ENCODE data around the gene TPD52L1. TPM values are rescaled to one million over a fixed set of nuclear protein-coding genes. Genes with fewer than 3 reads are reported as not detected.

The TPD52L1 gene
- total RNA-seq, 1 donor from 2014 or later = 93.6 TPM

DNA sequence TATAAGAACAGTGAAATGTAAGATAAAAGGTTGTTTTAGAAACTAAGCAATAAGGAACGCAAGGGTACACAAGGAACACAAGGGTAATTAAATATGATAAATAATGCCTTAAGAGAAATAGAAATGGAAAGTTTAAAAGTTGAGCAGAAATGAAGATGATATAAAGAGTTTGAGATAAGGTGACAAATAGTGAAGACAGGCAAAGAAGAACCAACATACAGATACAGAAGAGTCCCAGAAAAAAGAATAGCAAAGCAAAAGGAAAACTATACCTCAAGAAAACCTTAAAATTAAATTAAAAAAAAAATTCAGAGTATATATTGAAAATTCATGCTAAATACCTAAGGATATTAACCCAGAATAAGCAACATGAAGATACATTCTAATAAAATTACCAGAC is 131.8 kb downstream of the TPD52L1 start:
- TF ChIP-seq, protein P1, sequence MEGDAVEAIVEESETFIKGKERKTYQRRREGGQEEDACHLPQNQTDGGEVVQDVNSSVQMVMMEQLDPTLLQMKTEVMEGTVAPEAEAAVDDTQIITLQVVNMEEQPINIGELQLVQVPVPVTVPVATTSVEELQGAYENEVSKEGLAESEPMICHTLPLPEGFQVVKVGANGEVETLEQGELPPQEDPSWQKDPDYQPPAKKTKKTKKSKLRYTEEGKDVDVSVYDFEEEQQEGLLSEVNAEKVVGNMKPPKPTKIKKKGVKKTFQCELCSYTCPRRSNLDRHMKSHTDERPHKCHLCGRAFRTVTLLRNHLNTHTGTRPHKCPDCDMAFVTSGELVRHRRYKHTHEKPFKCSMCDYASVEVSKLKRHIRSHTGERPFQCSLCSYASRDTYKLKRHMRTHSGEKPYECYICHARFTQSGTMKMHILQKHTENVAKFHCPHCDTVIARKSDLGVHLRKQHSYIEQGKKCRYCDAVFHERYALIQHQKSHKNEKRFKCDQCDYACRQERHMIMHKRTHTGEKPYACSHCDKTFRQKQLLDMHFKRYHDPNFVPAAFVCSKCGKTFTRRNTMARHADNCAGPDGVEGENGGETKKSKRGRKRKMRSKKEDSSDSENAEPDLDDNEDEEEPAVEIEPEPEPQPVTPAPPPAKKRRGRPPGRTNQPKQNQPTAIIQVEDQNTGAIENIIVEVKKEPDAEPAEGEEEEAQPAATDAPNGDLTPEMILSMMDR (IDR thresholded peaks at IDR 0.05) = no peak
- DNase-seq (ENCODE audit: low spot score in 2 of 2) = no peak
- Histone ChIP-seq H3K27ac (no peak overlapping the region), H3K36me3 (peaks cover 29 to 58% of the 10 kb centered on the region in 2 donors), H3K4me1 (no peaks in the 10 kb centered on the region), H3K4me3 (no peak overlapping the region), H3K9me3 (peaks cover 0 to 14% of the 10 kb centered on the region in 2 donors), H3K27me3 (no peaks in the 10 kb centered on the region)
- intact Hi-C loops (cut with DNase I) = no loop called here

DNA sequence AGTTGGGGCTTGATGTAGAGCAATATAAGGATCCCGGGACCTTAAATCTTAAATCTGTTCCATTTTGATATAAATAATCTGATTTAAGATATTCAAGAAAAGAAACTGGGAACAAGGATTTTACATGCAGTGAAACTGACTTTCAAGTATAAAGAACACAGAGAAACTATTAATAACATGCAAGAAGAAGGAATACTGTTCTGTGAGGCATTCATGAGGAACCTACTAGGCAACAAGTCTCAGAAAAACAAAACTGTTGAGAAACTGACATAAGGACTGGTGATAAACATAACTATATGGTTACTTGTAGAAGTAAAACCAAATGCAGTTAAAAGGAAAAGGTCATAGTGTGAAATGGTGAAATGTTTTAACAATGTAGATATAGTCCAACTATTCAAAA is 132.4 kb downstream of the TPD52L1 start:
- H3K27ac ChIP-seq = no peak overlapping the region
- H3K9me3 ChIP-seq = peaks cover 0 to 9% of the 10 kb centered on the region in 2 donors
- H3K4me3 ChIP-seq = no peak overlapping the region
- TF ChIP-seq, protein P1 (IDR thresholded peaks at IDR 0.05) = no peak
- H3K4me1 ChIP-seq = no peaks in the 10 kb centered on the region
- intact Hi-C loops (cut with DNase I) = no loop called here
- DNase-seq (ENCODE audit: low spot score in 2 of 2) = no peak
- H3K27me3 ChIP-seq = no peaks in the 10 kb centered on the region
- H3K36me3 ChIP-seq = peaks cover 23 to 52% of the 10 kb centered on the region in 2 donors

DNA sequence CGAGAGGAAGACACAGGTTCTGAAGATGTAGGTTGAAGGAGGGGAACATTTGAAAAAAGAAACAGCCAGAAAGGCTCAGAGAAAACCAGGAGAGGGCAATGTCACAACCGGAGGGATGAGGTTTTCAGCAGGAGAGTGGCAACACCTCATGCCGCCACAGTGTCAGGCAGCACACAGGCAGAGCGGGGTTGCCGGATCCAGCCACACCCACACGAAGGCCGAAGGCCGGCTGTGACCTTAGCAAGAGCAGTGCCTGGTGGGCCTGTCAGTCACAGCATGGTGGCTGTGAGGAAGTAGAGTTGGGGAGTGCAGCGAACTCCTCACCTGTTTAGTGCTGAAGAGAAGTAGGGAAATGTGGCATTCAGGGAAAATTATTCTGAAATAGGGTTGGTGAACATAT is 134.1 kb downstream of the TPD52L1 start:
- peaks cover 18 to 55% of the 10 kb centered on the region in 2 donors for H3K36me3 ChIP-seq
- H3K9me3 ChIP-seq = peaks cover 0 to 8% of the 10 kb centered on the region in 2 donors
- intact Hi-C loops (cut with DNase I) = no loop called here
- H3K27ac ChIP-seq = no peak overlapping the region
- TF ChIP-seq, protein P1 (IDR thresholded peaks at IDR 0.05) = no peak
- DNase-seq (ENCODE audit: low spot score in 2 of 2) = no peak
- no peak overlapping the region for H3K4me3 ChIP-seq
- H3K4me1 ChIP-seq = no peaks in the 10 kb centered on the region
- no peaks in the 10 kb centered on the region for H3K27me3 ChIP-seq

DNA sequence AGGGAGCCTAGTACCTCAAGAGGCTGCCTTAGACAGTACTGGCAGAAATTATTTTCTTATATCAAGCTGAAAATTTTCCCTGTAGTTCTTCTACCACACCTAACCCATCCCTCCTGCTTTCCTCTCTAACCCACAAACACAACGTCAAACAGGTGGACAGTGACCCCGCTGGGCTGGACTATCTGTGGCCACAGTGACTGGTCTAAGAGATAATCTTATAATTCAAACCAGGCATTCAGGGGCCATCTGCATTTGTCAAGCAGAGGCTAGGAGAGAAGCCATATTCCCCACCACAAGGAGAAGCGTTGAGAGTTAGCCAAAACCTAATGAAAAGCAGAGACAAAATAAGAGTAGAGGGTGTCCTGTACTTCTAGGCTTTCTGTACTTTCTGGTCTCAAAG is 140.0 kb downstream of the TPD52L1 start:
- Histone ChIP-seq H3K27me3 (no peaks in the 10 kb centered on the region), H3K9me3 (no peaks in the 10 kb centered on the region), H3K4me1 (peaks cover 0 to 16% of the 10 kb centered on the region in 2 donors), H3K36me3 (peaks cover 11 to 41% of the 10 kb centered on the region in 2 donors), H3K4me3 (no peak overlapping the region), H3K27ac (no peak overlapping the region)
- no peak for DNase-seq (ENCODE audit: low spot score in 2 of 2)
- intact Hi-C loops (cut with DNase I) = no loop called here
- TF ChIP-seq, protein P1 (IDR thresholded peaks at IDR 0.05) = no peak

DNA sequence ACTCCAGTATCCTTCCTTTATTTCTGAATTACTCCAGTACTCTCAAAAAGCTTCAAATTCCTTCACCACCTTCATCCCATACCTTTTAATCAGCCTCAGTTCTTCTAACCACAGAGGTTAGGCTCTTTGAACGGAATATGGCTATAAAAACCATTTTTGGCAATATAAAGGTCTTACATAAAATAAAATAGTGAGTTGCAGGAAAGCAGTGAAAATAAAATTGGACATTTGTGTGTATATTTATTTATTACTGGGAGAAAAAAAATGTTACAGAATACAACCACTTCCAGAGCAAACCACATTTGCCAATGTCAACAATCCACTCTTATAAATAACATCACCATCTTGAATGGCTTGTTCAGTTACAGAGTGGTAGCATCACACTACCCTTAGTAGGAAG is 140.5 kb downstream of the TPD52L1 start:
- no peak overlapping the region for H3K27ac ChIP-seq
- no peaks in the 10 kb centered on the region for H3K9me3 ChIP-seq
- peaks cover 0 to 16% of the 10 kb centered on the region in 2 donors for H3K4me1 ChIP-seq
- intact Hi-C loops (cut with DNase I) = no loop called here
- H3K36me3 ChIP-seq = peaks cover 11 to 46% of the 10 kb centered on the region in 2 donors
- DNase-seq (ENCODE audit: low spot score in 2 of 2) = no peak
- TF ChIP-seq, protein P1 (IDR thresholded peaks at IDR 0.05) = no peak
- no peak overlapping the region for H3K4me3 ChIP-seq
- no peaks in the 10 kb centered on the region for H3K27me3 ChIP-seq

DNA sequence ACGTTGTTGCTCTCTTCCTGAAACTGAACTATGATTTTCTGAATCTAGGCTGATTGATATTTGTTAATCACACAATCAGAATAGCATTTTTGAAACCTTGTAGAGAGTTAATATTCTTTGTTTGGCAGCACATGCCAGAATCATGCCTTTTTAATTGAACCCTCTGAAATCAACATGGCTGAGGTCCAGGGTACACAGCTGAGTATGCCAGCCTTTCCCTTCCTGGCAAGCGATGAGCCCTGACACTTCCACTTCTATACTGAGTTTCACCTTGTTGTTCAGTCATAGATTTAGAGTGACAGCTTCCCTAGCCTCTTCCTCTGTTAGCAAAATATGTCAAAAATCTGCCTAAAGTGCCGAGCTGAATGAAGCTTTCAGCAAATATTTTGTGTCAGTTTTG is 141.4 kb downstream of the TPD52L1 start:
- no peak overlapping the region for H3K27ac ChIP-seq

More for the DNA sequence above, 141.4 kb downstream of the TPD52L1 start:
- Histone ChIP-seq H3K4me1 (peaks cover 0 to 18% of the 10 kb centered on the region in 2 donors), H3K27me3 (no peaks in the 10 kb centered on the region), H3K36me3 (peaks cover 11 to 47% of the 10 kb centered on the region in 2 donors), H3K4me3 (no peak overlapping the region), H3K9me3 (no peaks in the 10 kb centered on the region)
- intact Hi-C loops (cut with DNase I) = no loop called here
- TF ChIP-seq, protein P1 (IDR thresholded peaks at IDR 0.05) = no peak
- DNase-seq (ENCODE audit: low spot score in 2 of 2) = no peak
